AG04449 (cell line): ENCODE data around the gene TEX264.

Experiments used
- CTCF ChIA-PET: fragments of 350-600 bp; formaldehyde crosslinking; extraction: SDS; loops from one replicate; lab custom pipeline; 2021; ENCODE audit warnings: antibody characterized with exemption; lab: Yijun Ruan, JAX
- POLR2A ChIA-PET: fragments of 400-600, 350-600 bp; formaldehyde crosslinking; extraction: SDS; loops from one replicate; lab custom pipeline; 2020; ENCODE audit warnings: antibody characterized with exemption, inconsistent platforms; lab: Yijun Ruan, JAX
- DNase-seq: peaks from one replicate; pipeline ENCODE4 v3.0.0-alpha.2; 2010; ENCODE audit warnings: low read depth, low spot score
- H3K4me3 ChIP-seq: 2 replicates; pipeline ENCODE4 v1.5.1; 2011; ENCODE audit warnings: low read depth, mild to moderate bottlenecking, control low read depth, low read length
- TF ChIP-seq, protein P1 (sequence below): IDR thresholded peaks from one replicate; pipeline ENCODE4 v1.5.1; 2011; ENCODE audit warnings: mild to moderate bottlenecking, moderate library complexity, low read length, control low read depth, inconsistent platforms; ENCODE audit not compliant: insufficient read depth; ENCODE audit errors: missing control alignments

The TEX264 gene

DNA sequence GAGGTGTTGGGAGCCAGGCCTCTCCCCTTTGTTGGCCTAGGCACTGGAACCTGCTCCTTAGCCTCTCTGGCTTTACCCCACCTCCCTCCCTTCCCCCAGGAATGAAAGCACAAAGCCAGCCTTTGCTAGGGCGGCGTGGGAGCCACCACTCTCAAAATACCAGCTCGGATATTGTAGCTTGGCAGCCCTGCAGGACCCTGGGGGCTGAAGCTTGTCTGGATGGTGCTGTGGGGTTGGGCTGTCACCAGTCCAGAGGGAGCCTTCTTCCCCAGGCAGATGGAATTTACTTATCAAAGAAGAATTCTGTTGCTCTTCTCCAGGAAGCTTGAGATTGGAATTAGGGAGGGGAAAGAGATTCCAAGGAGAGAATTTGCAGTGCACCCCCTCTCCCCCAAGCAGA lies 20.9 kb downstream of the TEX264 start:
- ChIA-PET CTCF (interaction anchor here (1.0 to 2.5 kb wide), 5 partner anchors 10 to 46 kb away, joined by 3 to 12 read pairs (median 4); no protein-coding TSS in a partner anchor), POLR2A (no interaction called here)
- no peak for DNase-seq
- H3K4me3 ChIP-seq, result no peak overlapping the region
- TF ChIP-seq, protein P1, sequence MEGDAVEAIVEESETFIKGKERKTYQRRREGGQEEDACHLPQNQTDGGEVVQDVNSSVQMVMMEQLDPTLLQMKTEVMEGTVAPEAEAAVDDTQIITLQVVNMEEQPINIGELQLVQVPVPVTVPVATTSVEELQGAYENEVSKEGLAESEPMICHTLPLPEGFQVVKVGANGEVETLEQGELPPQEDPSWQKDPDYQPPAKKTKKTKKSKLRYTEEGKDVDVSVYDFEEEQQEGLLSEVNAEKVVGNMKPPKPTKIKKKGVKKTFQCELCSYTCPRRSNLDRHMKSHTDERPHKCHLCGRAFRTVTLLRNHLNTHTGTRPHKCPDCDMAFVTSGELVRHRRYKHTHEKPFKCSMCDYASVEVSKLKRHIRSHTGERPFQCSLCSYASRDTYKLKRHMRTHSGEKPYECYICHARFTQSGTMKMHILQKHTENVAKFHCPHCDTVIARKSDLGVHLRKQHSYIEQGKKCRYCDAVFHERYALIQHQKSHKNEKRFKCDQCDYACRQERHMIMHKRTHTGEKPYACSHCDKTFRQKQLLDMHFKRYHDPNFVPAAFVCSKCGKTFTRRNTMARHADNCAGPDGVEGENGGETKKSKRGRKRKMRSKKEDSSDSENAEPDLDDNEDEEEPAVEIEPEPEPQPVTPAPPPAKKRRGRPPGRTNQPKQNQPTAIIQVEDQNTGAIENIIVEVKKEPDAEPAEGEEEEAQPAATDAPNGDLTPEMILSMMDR, result no peak

DNA sequence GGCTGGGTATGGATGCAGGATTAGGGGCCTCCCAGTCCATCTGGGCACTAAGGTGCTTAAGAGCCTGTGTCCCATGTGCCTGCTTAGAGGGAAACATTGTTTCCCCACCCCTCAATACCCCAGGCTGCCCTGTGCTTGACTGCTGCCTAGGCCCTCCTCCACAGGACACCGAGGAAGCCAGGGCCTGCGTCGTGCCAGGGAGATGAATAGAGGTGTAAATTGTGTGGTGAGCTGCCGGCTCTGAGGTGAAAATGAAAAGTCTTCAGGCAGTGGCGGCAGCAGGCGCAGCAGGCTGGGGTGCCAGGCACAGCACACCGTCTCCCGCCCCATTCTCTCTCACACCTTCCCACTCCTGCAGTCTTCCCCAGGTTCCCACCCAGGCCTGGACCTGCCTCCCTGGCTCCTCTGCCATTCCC lies 21.9 kb downstream of the TEX264 start:
- no peak overlapping the region for H3K4me3 ChIP-seq
- no peak for DNase-seq
- POLR2A ChIA-PET, result no interaction called here
- CTCF ChIA-PET, result interaction anchor here (2.1 kb wide), 1 partner anchor 11 kb away, joined by 10 read pairs; no protein-coding TSS in a partner anchor
- TF ChIP-seq, protein P1, result no peak

DNA sequence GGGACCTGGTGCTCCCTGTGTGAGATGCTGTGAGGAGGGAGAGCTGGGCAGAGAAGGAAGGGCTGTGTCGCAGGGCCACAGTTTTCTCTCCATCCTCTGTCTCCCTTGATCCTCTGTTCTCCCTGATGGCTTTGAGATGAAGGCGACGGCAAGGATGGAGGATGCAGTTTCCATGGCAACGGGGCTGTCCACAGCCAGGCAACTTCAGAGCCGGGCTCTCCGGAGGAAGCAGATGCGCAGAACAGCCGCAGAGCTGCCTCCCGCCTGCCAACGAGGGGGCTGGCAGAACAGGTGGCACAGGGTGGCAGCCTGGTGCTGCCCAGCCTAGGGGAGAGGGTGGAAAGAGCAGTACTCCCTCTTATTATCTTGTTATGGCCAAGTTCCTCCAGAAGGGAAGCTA lies 25.9 kb downstream of the TEX264 start:
- no peak overlapping the region for H3K4me3 ChIP-seq
- TF ChIP-seq, protein P1, result no peak
- no peak for DNase-seq
- ChIA-PET POLR2A (no interaction called here), CTCF (interaction anchor here (2.9 to 4.8 kb wide), 2 partner anchors 10 to 16 kb away, joined by 10 to 28 read pairs; no protein-coding TSS in a partner anchor)

DNA sequence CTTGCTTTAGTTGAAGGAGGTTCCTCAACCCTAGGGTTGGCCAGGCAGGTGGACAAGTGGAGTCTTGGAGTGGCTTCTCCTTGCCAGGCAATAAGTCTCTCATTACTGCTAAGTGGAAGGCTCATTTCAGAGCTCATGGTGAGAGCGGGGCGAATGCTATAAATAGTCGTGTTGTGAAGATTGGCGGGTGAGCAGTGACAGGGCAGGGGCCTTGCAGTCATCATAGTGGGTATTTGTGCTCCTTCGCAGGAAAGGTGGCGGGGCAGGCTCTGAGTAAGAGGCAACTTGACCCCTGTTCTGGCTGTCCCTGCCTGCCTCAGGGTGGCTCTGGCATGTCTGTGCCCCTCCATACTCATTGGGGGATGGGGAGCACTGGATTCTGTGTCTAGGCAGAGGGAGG lies 27.2 kb downstream of the TEX264 start:
- POLR2A ChIA-PET, result no interaction called here
- TF ChIP-seq, protein P1, result no peak
- DNase-seq, result no peak
- CTCF ChIA-PET, result interaction anchor here (0.9 to 4.8 kb wide), 4 partner anchors 11 to 28 kb away, joined by 3 to 28 read pairs (median 6); no protein-coding TSS in a partner anchor
- no peak overlapping the region for H3K4me3 ChIP-seq

DNA sequence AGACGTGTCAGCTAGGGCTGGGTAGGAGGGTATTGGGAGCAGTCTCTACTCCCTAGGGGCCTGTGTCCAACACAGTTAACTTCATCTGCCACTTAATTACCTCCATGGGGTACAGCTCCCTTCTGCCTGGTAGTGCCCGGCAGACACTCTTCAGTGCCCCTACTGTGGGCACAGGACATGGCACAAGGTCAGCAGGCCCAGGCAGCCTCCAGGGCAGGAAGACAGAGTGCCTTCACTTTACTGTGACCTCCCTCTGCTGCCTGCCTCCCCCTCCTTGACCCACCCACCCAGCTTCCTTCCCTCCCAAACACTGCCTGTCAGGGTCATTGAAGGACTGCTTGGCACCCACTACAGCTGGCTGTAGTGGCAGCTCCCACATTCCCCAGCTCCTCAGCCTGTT lies 29.4 kb downstream of the TEX264 start:
- no peak for DNase-seq
- no peak overlapping the region for H3K4me3 ChIP-seq
- POLR2A ChIA-PET, result no interaction called here
- TF ChIP-seq, protein P1, result no peak
- CTCF ChIA-PET, result interaction anchor here (1.6 kb wide), 1 partner anchor 18 kb away, joined by 5 read pairs; no protein-coding TSS in a partner anchor

DNA sequence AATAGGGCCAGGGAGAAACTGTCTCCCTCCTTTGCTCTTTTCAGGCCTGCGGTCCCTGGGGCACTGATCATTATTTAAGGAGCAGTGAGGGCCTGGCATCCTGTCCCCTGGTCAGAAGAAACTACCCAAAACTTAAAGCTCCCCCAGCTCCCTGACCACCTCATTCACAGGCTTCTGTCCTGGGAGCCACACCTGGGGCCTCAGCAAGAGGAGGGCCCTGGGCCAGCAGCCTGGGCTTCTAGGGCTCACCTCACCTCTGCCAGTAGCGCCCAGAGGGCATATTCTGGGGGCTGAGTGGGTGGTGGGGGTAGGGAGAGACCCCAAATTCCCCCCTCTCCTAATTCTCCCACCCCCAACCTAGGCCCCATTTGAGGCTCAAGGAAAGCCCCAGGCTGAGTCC lies 31.1 kb downstream of the TEX264 start:
- no peak overlapping the region for H3K4me3 ChIP-seq
- no peak for DNase-seq
- TF ChIP-seq, protein P1, result no peak
- ChIA-PET CTCF (interaction anchor here (0.8 to 1.6 kb wide), 2 partner anchors 12 to 20 kb away, joined by 3 to 6 read pairs; no protein-coding TSS in a partner anchor), POLR2A (no interaction called here)
